GM12875 (cell line): Measurements from ENCODE around the gene OTULINL.

Experiments
- H3K4me3 ChIP-seq: one replicate; pipeline ENCODE4 v1.5.1; 2011; ENCODE audit warnings: low read depth, low read length, control low read depth
- TF ChIP-seq, protein P1 (sequence below): IDR thresholded peaks from 2 replicates; pipeline ENCODE4 v1.5.1; 2011; ENCODE audit warnings: low read depth, mild to moderate bottlenecking, control low read depth, inconsistent platforms, low read length, moderate library complexity, borderline replicate concordance; ENCODE audit not compliant: insufficient read depth

The OTULINL gene

DNA sequence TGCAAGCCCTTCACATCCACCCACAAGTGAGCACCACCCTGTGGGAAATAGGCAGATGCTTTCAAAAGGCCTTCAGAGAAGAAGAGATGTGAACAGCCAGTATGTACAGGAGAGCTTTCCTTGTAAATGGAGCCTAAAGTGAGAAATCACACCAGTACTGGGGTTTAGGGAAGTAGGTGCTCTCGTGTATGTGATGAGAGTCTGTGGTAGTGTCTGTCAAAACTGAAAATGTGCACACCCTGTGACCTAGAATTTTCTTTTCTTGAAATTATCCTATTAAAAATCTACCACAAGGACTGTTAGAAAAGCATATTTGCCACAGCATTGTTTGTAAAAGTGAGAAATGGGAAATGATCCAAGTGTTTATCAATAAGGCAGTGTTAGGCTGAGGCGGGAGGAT, 16.6 kb downstream of the OTULINL start:
- no peak overlapping the region for H3K4me3 ChIP-seq
- TF ChIP-seq, protein P1, sequence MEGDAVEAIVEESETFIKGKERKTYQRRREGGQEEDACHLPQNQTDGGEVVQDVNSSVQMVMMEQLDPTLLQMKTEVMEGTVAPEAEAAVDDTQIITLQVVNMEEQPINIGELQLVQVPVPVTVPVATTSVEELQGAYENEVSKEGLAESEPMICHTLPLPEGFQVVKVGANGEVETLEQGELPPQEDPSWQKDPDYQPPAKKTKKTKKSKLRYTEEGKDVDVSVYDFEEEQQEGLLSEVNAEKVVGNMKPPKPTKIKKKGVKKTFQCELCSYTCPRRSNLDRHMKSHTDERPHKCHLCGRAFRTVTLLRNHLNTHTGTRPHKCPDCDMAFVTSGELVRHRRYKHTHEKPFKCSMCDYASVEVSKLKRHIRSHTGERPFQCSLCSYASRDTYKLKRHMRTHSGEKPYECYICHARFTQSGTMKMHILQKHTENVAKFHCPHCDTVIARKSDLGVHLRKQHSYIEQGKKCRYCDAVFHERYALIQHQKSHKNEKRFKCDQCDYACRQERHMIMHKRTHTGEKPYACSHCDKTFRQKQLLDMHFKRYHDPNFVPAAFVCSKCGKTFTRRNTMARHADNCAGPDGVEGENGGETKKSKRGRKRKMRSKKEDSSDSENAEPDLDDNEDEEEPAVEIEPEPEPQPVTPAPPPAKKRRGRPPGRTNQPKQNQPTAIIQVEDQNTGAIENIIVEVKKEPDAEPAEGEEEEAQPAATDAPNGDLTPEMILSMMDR: no peak

DNA sequence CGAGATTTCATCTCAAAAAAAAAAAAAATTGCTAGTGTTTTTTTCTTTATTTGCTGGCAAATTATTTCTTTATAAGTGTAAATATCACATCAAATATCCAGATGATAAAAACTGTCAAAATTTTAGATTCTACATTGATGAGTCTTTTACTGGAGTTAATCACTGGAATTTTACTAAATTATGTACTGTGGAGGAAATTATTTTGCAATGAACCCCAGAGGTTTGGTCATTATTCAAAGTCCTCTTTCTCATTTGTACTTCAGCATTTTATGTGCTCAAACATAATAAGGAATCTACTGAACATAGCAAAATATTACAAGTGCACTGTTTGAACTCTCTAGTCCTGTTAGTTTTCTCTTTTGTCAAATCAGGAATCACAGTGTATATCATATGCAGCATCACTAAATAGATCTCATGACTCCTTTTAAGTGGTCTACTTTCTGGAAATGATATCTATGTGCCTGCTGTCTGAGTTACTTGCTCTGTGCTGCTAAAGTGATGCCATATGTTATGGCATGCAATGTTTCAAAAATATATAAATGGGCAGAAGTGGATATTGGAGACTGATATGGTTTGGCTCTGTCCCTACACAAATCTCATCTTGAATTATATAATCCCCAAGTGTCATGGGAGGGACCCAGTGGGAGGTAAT, 18.0 kb downstream of the OTULINL start:
- TF ChIP-seq, protein P1: no peak
- H3K4me3 ChIP-seq: no peak overlapping the region

DNA sequence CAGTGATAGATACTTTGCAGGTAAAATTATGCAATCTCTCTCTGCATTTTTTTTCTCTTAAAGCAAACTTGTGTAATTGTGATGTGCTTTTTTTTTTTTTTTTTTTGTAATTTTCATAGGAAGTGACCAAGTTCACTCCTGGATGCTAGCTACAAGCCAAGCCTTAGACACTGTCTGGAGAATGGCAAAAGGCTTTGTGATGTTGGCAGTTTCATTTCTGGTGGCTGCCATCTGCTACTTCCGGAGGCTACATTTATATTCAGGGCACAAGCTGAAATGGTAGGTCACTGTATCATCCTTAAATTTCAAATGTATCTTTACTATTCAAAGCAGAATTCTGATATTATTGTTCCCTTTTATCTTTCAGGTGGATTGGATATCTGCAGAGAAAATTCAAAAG, 19.3 kb downstream of the OTULINL start:
- TF ChIP-seq, protein P1: no peak
- no peak overlapping the region for H3K4me3 ChIP-seq

DNA sequence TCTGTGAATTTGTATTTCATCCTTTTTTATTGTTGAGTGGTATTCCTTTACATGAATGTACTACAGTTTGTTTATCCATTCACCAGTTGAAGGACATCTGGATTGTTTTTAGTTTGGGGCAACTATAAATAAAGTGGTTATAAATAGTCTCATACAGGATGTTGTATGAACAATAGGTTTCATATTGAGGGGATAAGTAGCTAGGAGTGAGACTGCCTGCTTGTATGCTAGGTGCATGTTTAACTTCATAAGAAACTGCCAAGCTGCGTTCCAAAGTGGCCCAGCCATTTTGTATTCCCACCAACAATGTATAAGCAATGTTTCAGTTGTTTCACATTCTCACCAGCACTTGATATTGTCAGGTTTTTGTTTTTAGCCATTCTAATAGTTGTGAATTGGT, 21.5 kb downstream of the OTULINL start:
- TF ChIP-seq, protein P1: no peak
- no peak overlapping the region for H3K4me3 ChIP-seq

DNA sequence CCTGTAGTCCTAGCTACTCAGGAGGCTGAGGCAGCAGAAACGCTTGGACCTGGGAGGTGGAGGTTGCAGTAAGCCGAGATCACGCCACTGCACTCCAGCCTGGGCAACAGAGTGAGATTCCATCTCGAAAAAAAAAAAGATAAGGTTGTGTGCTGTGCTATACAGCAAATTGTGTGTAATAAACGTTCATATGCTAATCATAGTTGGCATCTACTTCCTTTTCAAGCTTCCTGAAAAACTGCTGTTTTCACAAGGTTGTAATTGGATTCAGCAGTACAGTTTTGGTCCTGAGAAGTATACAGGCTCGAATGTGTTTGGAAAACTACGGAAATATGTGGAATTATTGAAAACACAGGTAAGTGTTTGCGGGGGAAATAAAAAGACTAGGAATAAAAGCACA, 25.5 kb downstream of the OTULINL start:
- H3K4me3 ChIP-seq: no peak overlapping the region
- TF ChIP-seq, protein P1: no peak

DNA sequence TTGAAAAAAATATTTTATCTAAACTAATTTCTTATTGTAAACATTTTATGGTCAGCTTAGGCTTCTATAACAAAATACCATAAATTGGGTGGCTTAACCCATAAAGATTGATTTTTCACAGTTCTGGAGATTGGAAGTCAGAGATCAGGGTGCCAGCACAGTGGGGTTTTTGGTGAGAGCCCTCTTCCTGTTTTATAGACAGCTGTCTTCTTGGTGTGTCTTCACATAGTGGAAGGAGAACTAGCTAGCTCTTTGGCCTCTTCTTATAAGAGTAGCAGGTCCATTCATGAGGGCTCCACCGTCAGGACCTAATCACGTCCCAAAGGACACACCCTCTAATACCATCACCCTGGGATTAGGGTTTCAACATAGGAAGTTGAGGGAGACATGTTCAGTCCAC, 26.6 kb downstream of the OTULINL start:
- TF ChIP-seq, protein P1: no peak
- H3K4me3 ChIP-seq: no peak overlapping the region

DNA sequence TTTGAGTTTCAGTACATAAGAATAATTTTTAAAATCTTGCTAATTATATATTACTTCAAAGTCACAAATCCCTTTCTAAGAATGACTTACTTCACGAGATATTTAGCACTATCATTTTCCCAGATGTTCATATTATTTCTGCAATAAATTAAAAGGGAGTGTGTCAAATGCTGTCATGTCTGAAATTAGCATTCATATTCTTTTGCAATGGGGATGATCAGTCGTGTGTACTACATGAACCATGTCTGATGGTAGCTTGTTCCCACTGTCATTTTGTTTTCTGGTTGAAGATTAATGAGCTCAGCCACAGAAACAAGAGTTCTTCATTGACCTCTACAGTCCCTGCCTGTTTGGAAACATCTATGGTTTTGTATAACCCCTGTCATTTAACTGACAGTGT, 30.1 kb downstream of the OTULINL start:
- TF ChIP-seq, protein P1: no peak
- H3K4me3 ChIP-seq: no peak overlapping the region
